ENCODE data around the gene CDYL2.
A peak's percentile ranks its signal among the peaks of the same experiment; 100 is the strongest.

Gene CDYL2

DNA sequence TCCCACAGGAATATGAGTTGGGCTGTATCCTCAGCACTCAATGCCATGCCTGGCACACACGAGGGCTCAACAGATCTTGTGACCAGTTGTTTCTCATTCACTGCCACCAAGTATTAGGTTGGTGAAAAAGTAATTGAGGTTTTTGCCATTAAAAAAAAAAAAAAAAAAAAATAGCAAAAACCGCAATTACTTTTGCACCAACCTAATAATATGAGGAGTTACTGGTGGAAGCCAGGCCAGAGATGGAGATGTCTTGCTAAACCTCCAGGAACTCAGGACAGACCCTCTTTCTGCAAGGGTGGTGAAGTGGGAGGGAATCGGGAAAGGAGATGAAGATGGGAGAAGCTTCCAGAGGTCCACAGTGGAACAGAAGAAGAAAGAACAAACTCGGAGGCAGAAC is 139.0 kb downstream of the CDYL2 start:
- in situ Hi-C loops (cut with MboI; ENCODE audit: low pct_unique_long_range_greater_than_20kb, low sequenced_read_pairs, unreplicated experiment), result no loop called here
- TF ChIP-seq, protein P1, sequence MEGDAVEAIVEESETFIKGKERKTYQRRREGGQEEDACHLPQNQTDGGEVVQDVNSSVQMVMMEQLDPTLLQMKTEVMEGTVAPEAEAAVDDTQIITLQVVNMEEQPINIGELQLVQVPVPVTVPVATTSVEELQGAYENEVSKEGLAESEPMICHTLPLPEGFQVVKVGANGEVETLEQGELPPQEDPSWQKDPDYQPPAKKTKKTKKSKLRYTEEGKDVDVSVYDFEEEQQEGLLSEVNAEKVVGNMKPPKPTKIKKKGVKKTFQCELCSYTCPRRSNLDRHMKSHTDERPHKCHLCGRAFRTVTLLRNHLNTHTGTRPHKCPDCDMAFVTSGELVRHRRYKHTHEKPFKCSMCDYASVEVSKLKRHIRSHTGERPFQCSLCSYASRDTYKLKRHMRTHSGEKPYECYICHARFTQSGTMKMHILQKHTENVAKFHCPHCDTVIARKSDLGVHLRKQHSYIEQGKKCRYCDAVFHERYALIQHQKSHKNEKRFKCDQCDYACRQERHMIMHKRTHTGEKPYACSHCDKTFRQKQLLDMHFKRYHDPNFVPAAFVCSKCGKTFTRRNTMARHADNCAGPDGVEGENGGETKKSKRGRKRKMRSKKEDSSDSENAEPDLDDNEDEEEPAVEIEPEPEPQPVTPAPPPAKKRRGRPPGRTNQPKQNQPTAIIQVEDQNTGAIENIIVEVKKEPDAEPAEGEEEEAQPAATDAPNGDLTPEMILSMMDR (IDR thresholded peaks at IDR 0.05; ENCODE audit: extremely low read depth, insufficient read depth, missing control alignments), result no peak
- no peak for DNase-seq (ENCODE audit: low spot score)

DNA sequence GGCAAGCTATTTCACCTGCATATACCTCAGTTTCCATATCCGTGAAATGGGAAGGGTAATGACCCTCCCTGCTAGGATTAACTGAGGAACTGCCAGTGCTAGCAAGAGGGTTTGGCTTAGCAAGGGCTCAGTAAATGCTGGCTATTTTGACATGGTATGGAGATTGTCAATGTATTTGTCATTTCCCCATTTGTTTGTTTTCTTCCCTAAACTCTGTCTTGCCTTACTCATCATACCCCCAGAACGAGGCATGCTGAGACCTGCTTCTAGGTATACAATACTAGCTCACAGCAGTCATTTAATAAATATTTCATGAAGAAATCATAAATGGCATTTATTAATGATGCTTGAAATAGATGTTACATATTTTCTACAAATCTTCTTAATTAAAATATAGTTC is 139.6 kb downstream of the CDYL2 start:
- DNase-seq (ENCODE audit: low spot score), result no peak
- TF ChIP-seq, protein P1 (IDR thresholded peaks at IDR 0.05; ENCODE audit: extremely low read depth, insufficient read depth, missing control alignments), result no peak
- in situ Hi-C loops (cut with MboI; ENCODE audit: low pct_unique_long_range_greater_than_20kb, low sequenced_read_pairs, unreplicated experiment), result no loop called here

DNA sequence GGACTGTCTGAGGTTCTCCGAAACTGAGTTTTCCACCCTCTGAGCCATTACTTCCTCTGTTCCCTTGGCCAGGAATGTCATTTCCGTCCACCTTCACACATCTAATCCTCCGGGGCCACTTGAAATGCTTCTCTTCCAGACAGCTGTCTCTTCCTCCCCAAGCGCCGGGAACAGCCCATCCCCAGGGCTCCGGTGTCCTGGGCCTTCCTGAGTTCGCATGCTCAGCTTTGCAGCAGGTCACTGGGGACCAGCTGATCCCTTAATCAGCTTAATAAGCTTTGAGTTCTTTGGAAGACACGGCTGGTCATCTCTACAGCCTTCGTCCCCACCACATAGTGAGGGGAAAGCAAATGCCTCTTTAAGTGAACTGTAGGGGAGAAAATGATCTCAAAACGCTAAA is 140.2 kb downstream of the CDYL2 start:
- in situ Hi-C loops (cut with MboI; ENCODE audit: low pct_unique_long_range_greater_than_20kb, low sequenced_read_pairs, unreplicated experiment), result no loop called here
- TF ChIP-seq, protein P1 (IDR thresholded peaks at IDR 0.05; ENCODE audit: extremely low read depth, insufficient read depth, missing control alignments), result no peak
- DNase-seq (ENCODE audit: low spot score), result no peak

DNA sequence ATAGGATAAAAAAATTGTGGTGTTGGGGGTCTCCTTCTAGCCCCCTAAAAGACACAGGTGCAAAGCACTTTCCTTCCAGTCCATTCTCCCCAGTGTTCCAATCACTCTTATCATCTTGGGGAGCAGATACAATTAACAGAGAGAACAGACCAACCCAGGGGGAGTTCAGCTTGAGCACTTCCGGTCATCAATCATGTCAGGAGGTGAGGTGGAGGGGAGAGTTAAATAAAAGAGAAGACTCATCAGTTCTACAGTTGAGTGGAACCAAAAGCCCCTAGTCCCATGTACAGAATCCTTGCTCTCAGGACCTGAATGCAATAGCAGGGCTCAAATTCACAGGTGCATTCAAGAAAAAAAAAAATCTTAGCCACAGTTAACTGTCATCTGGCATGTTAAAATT is 141.3 kb downstream of the CDYL2 start:
- DNase-seq (ENCODE audit: low spot score), result no peak
- in situ Hi-C loops (cut with MboI; ENCODE audit: low pct_unique_long_range_greater_than_20kb, low sequenced_read_pairs, unreplicated experiment), result no loop called here
- TF ChIP-seq, protein P1 (IDR thresholded peaks at IDR 0.05; ENCODE audit: extremely low read depth, insufficient read depth, missing control alignments), result no peak

DNA sequence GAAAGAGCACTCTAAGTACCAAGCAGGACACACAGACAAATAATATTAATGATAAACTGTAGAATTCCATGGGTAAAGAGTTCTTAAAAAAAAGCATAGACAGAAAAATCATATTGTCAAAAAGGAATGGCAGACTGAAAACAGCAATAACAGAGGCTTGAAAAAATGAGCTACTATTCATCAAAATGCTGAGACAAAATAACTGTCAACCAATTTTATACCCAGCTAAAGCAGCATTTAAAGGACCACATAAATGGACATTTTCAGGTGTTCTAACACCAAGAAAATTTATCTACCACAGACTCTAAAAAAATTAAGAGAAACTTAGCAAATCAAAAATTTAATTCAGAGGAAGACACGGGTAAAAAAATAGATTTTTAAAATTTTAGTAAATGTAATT is 144.5 kb downstream of the CDYL2 start:
- in situ Hi-C loops (cut with MboI; ENCODE audit: low pct_unique_long_range_greater_than_20kb, low sequenced_read_pairs, unreplicated experiment), result no loop called here
- no peak for DNase-seq (ENCODE audit: low spot score)
- TF ChIP-seq, protein P1 (IDR thresholded peaks at IDR 0.05; ENCODE audit: extremely low read depth, insufficient read depth, missing control alignments), result no peak

DNA sequence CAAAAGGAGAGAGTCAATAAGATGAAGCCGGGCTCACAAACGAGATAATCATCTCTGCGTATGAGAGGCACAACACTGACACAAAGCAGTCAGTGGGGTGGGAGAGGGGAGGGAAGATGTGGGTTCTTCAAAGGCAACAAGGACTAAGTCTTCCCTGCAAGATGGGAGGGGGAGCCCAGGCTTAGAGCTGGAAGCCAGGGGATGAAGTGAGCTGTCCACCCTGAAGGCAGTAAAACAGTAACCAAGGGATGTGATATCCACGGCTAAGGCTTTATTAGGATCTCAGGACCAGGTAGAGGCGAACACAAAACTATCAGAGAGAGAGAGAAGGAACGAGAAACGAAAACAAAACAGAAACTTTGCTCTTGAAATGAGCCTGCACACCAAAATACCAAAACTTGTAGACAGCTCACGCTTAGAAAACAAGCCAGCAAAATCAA is 147.7 kb downstream of the CDYL2 start:
- DNase-seq (ENCODE audit: low spot score), result peak; percentile 60
- TF ChIP-seq, protein P1 (IDR thresholded peaks at IDR 0.05; ENCODE audit: extremely low read depth, insufficient read depth, missing control alignments), result no peak
- in situ Hi-C loops (cut with MboI; ENCODE audit: low pct_unique_long_range_greater_than_20kb, low sequenced_read_pairs, unreplicated experiment), result no loop called here

DNA sequence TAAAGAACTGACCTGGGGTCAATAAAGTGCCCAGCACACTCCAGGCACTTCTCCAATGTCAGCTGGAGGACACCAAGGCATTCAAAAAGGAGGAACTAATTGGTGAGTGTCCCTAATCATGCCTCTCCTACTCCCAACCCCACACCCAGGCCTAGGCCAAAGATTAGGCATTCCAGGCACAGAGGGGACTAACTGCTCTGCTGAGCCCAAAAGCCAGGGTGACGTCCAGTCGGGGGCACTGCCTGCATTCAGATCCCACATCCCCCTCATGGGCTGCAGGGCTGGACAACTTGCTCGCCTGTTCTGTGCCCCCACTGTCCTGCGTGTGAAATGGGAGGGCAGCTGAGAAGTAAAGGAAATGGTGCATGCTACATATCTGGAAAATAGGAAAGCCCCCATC is 148.2 kb downstream of the CDYL2 start:
- TF ChIP-seq, protein P1 (IDR thresholded peaks at IDR 0.05; ENCODE audit: extremely low read depth, insufficient read depth, missing control alignments), result no peak
- in situ Hi-C loops (cut with MboI; ENCODE audit: low pct_unique_long_range_greater_than_20kb, low sequenced_read_pairs, unreplicated experiment), result no loop called here
- no peak for DNase-seq (ENCODE audit: low spot score)

All from GM13977 (cell line).